Ishikawa (cell line): ENCODE measurements around the gene PIGS.
A peak's percentile ranks its signal among the peaks of the same experiment; 100 is the strongest.

ENCODE experiments used
- CEBPB ChIP-seq: IDR thresholded peaks from 2 replicates; pipeline ENCODE4 v1.6.1; 2012
- CREB1 ChIP-seq: IDR thresholded peaks from 2 replicates; pipeline ENCODE4 v1.6.1; 2012; ENCODE audit warnings: low read depth
- EGR1 ChIP-seq: IDR thresholded peaks from 2 replicates; pipeline ENCODE4 v1.6.1; 2012
- EP300 ChIP-seq: IDR thresholded peaks from 2 replicates; pipeline ENCODE4 v1.6.1; 2012; ENCODE audit warnings: borderline replicate concordance
- FOXM1 ChIP-seq: IDR thresholded peaks from 2 replicates; pipeline ENCODE4 v1.6.1; 2012; ENCODE audit warnings: low read depth, borderline replicate concordance
- MAX ChIP-seq: IDR thresholded peaks from 2 replicates; pipeline ENCODE4 v1.6.1; 2012
- NFIC ChIP-seq: IDR thresholded peaks from 2 replicates; pipeline ENCODE4 v1.6.1; 2012
- RAD21 ChIP-seq: IDR thresholded peaks from 2 replicates; pipeline ENCODE4 v1.6.1; 2012; ENCODE audit warnings: low read depth
- REST ChIP-seq: IDR thresholded peaks from 2 replicates; pipeline ENCODE4 v1.6.1; 2012; ENCODE audit warnings: low read depth, mild to moderate bottlenecking
- TAF1 ChIP-seq: IDR thresholded peaks from 2 replicates; pipeline ENCODE4 v1.6.1; 2012; ENCODE audit warnings: low read depth, mild to moderate bottlenecking
- TCF12 ChIP-seq: IDR thresholded peaks from 2 replicates; pipeline ENCODE4 v1.6.1; 2012; ENCODE audit warnings: low read depth
- TEAD4 ChIP-seq: IDR thresholded peaks from 2 replicates; pipeline ENCODE4 v1.6.1; 2012
- USF1 ChIP-seq: IDR thresholded peaks from 2 replicates; pipeline ENCODE4 v1.6.1; 2012
- YY1 ChIP-seq: IDR thresholded peaks from 2 replicates; pipeline ENCODE4 v1.6.1; 2012; ENCODE audit warnings: low read depth
- ZBTB7A ChIP-seq: IDR thresholded peaks from 2 replicates; pipeline ENCODE4 v1.6.1; 2012; ENCODE audit warnings: low read depth

PIGS gene

GRCh38 chr17:28573966-28574480 is 2.7 kb upstream of the PIGS start:
- no peak for TF ChIP-seq RAD21
- TF ChIP-seq EGR1 = no peak
- no peak for TF ChIP-seq NFIC
- no peak for TF ChIP-seq TEAD4
- TF ChIP-seq YY1 = no peak
- TF ChIP-seq USF1 = no peak
- no peak for TF ChIP-seq EP300
- TF ChIP-seq TAF1 = no peak
- no peak for TF ChIP-seq REST
- TF ChIP-seq TCF12 = no peak
- TF ChIP-seq MAX = no peak
- no peak for TF ChIP-seq CREB1
- TF ChIP-seq ZBTB7A = no peak
- TF ChIP-seq FOXM1 = no peak
- TF ChIP-seq CEBPB = no peak

DNA sequence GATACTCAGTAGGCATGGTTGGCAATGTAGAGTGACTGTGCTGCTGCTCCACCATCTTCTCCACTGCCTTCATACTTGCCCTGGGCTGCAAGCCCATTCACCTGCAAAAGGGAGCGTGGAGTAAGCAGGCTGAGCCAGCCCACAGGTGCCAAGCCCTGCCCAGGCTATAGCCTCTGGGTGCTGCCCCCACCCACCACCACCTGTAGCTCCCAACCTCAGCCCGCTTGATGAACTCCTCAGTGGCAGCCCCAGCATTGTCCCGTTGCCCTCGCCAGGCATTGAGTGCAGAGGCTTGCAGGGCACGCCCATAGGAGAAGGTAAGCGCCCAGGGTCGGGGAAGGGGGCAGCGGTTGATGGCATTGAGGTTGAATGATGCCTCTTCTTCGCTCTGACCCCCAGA is 2.2 kb upstream of the PIGS start:
- no peak for TF ChIP-seq TEAD4
- TF ChIP-seq TAF1 = no peak
- TF ChIP-seq NFIC = no peak
- TF ChIP-seq MAX = no peak
- TF ChIP-seq EGR1 = no peak
- no peak for TF ChIP-seq RAD21
- TF ChIP-seq EP300 = no peak
- no peak for TF ChIP-seq CEBPB
- no peak for TF ChIP-seq CREB1
- TF ChIP-seq USF1 = no peak
- no peak for TF ChIP-seq TCF12
- no peak for TF ChIP-seq ZBTB7A
- TF ChIP-seq YY1 = no peak
- no peak for TF ChIP-seq REST
- TF ChIP-seq FOXM1 = no peak

DNA sequence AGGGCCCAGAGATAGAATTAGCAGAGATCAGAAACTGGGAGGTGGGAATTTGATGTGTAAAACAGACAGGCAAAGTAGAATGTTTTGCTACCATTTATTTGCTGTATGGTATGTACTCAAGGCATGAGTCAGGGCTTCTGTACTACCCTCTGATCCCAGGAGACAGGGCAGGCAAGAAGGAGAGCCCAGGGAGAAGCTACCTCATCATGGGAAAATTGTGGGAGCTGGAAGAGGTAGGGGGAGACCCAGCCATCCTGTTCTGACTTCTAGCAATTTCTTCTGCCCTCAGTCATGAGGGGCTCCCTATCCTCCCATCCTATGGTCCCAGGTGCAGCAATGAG is 1.7 kb upstream of the PIGS start:
- TF ChIP-seq USF1 = no peak
- TF ChIP-seq EP300 = no peak
- no peak for TF ChIP-seq TEAD4
- TF ChIP-seq NFIC = no peak
- TF ChIP-seq YY1 = no peak
- no peak for TF ChIP-seq FOXM1
- no peak for TF ChIP-seq MAX
- TF ChIP-seq CEBPB = no peak

DNA sequence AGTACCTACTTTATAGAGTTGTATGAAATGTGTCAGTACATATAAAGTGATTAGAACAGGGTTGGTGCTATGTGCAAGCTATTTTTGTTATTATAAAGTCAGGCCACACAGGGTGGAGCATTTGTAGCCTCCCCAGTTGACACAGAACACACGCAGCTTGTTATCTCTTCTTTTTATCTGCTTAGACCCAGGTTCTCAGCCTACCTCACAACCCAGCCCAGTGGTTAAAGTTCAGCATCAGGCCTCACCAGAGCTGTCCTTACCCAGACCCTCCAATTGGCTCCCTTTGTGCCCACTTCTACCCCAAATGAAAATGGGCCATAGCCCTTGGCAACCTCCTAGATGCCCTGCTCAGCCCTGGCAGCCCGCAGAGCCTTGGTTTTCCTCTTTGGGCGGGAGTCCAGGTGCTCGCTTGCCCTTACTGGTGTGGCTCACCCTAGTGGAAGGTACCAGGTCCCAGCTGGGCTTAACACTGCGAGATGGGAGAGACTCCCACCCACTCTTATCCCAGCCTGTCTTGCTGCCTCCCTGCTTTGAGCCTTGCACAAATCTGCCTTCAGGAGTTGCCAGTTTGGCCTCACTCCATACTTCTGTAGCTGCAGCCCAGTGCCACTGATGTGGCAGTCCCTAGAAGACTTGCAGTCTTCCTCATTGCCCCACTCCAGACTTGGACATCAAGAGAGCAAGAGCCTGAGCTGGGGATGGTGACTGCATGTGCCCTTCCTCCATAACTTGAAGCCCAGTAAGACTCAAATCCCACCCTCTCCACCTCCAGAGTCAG is 1.1 kb upstream of the PIGS start:
- no peak for TF ChIP-seq CREB1

DNA sequence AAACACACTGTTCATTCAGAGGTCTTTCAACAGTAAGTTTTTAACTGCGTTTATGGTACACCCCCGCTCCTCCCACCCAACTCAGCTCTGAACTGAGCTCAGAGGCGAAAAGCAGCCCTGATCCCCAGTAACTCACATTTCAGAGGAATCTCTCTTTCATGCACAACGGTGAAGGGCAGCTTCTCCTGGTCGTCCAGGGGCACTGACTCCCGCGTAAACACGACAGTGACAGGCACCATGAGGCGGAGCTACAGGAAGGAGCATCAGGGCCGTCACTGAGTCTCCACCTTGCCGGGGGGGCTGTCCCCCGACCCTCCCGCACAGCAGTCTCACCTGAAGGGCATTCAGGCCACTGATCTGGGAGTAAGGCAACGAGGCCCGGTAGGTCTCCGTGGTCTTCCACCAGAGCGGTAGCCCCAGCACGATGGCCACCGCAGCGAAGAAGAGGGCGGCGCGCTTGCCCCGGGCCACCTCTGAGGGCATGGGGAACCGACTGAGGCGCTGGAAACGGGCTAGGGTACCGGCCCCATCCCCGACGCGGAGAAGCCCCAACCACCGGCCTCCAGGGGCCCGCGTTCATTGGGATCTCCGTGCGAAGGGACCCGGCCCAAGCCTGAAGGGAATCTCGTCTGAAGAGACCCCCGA is 486 bp downstream of the PIGS start:
- peak; percentile 31; the same call in 1 of the 2 replicates for TF ChIP-seq MAX
- no peak for TF ChIP-seq CREB1
- no peak for TF ChIP-seq USF1
- no peak for TF ChIP-seq CEBPB
- TF ChIP-seq EGR1 = no peak
- TF ChIP-seq RAD21 = no peak
- no peak for TF ChIP-seq FOXM1
- no peak for TF ChIP-seq YY1
- TF ChIP-seq ZBTB7A = peak; percentile 23; the same call in 1 of the 2 replicates
- no peak for TF ChIP-seq TCF12
- no peak for TF ChIP-seq NFIC
- no peak for TF ChIP-seq REST
